Peyer's patch (tissue), 4 donors: Measurements from ENCODE around the gene SERPINF2. TPM values are rescaled to one million over a fixed set of nuclear protein-coding genes. Genes with fewer than 3 reads are reported as not detected.
"Not testable (repeated sequence)": the region's sequence is repeated elsewhere in the genome, so short reads cannot be mapped to it uniquely, and the experiment has no call there.

Experiments
- DNase-seq, 3 donors: peaks; one replicate each; pipeline ENCODE4 v3.0.0-alpha.2; 2017 to 2019
- H3K27ac ChIP-seq, 4 donors: fragments of 200-600 bp; sonication (generic); one replicate each; pipeline ENCODE4 v1.5.1; 2016 to 2019
- H3K27me3 ChIP-seq, 2 donors: fragments of 200-600 bp; sonication (generic); one replicate each; pipeline ENCODE4 v1.5.1; 2019
- H3K36me3 ChIP-seq, 3 donors: fragments of 200-600 bp; sonication (generic); one replicate each; pipeline ENCODE4 v1.5.1; 2016 to 2019
- H3K4me1 ChIP-seq, 4 donors: fragments of 200-600 bp; sonication (generic); one replicate each; pipeline ENCODE4 v1.5.1; 2016 to 2019
- H3K4me3 ChIP-seq, 4 donors: fragments of 200-600 bp; sonication (generic); 1 replicate in 3 of 4; 2 replicates in 1 of 4; pipeline ENCODE4 v1.5.1; 2016 to 2019; ENCODE audit warnings: mild to moderate bottlenecking in 1 of 4
- H3K9me3 ChIP-seq, 4 donors: fragments of 200-600 bp; sonication (generic); one replicate each; pipeline ENCODE4 v1.5.1; 2016 to 2019; ENCODE audit warnings: mild to moderate bottlenecking in 1 of 4
- POLR2A ChIP-seq, 2 donors: fragments of 450-650 bp; IDR thresholded peaks; one replicate each; pipeline ENCODE4 v1.5.1; 2017; ENCODE audit warnings: antibody characterized with exemption in 2 of 2, mild to moderate bottlenecking in 2 of 2, moderate library complexity in 2 of 2
- total RNA-seq, 4 donors: library from RNA; depleted of rRNA; stranded (reverse); fragments of >200 nt; gene quantifications; one replicate each; pipeline ENCODE4 v1.1.0, GENCODE V29; 2016
- TF ChIP-seq, protein P1 (sequence below), 6 experiments: fragments of 450-650 bp in 4 of 6; fragments of 200-600 bp in 2 of 6; sonication (generic) in 1 of 6; IDR thresholded peaks; one replicate each; pipeline ENCODE4 v1.5.1; 2017 to 2019; ENCODE audit warnings: antibody characterized with exemption in 6 of 6, mild to moderate bottlenecking in 3 of 6, moderate library complexity in 1 of 6

The SERPINF2 gene
- total RNA-seq, 4 donors from 2014 or later: 4.0 to 9.6 (median 5.6) TPM

GRCh38 chr17:1792495-1793446 lies 50.1 kb downstream of the SERPINF2 start:
- peak in 1 of 3 donors; percentile 10 for DNase-seq
- Histone ChIP-seq H3K4me3 (no peak overlapping the region), H3K36me3 (no peaks in the 10 kb centered on the region), H3K27me3 (no peaks in the 10 kb centered on the region), H3K4me1 (no peaks in the 10 kb centered on the region), H3K27ac (no peak overlapping the region), H3K9me3 (no peaks in the 10 kb centered on the region)
- TF ChIP-seq POLR2A (IDR thresholded peaks at IDR 0.05): no peak
- TF ChIP-seq, protein P1, sequence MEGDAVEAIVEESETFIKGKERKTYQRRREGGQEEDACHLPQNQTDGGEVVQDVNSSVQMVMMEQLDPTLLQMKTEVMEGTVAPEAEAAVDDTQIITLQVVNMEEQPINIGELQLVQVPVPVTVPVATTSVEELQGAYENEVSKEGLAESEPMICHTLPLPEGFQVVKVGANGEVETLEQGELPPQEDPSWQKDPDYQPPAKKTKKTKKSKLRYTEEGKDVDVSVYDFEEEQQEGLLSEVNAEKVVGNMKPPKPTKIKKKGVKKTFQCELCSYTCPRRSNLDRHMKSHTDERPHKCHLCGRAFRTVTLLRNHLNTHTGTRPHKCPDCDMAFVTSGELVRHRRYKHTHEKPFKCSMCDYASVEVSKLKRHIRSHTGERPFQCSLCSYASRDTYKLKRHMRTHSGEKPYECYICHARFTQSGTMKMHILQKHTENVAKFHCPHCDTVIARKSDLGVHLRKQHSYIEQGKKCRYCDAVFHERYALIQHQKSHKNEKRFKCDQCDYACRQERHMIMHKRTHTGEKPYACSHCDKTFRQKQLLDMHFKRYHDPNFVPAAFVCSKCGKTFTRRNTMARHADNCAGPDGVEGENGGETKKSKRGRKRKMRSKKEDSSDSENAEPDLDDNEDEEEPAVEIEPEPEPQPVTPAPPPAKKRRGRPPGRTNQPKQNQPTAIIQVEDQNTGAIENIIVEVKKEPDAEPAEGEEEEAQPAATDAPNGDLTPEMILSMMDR (IDR thresholded peaks at IDR 0.05): no peak

DNA sequence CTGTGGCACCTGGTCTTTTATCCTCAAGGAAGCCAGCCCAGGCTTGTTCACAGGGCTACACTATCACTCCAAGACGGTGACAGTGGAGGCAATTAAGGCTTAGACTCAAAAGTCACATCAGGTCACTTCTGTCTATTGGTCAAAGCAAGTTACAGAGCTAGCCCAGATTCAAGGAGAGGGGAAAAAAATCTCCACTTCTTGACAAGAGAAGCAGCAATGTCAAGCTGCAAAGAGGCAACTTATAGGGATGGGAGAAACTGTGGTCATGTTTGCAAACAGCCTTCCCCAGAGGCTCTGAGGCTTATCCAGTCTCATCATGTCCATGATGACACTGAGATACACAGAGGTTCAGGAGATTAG lies 50.8 kb downstream of the SERPINF2 start:
- Histone ChIP-seq H3K9me3 (no peaks in the 10 kb centered on the region), H3K4me1 (no peaks in the 10 kb centered on the region), H3K27me3 (no peaks in the 10 kb centered on the region), H3K36me3 (no peaks in the 10 kb centered on the region), H3K4me3 (no peak overlapping the region), H3K27ac (no peak overlapping the region)
- peak in 1 of 3 donors; percentile 42 for DNase-seq
- TF ChIP-seq, protein P1 (IDR thresholded peaks at IDR 0.05): no peak
- no peak for TF ChIP-seq POLR2A (IDR thresholded peaks at IDR 0.05)

- Histone ChIP-seq H3K27me3 (no peaks in the 10 kb centered on the region), H3K4me1 (no peaks in the 10 kb centered on the region), H3K4me3 (no peak overlapping the region), H3K36me3 (peaks cover 0 to 23% (median 0%) of the 10 kb centered on the region in 3 donors), H3K9me3 (no peaks in the 10 kb centered on the region), H3K27ac (peak overlapping the region in 1 of 4 donors; percentile 2)
- DNase-seq: peak in 1 of 3 donors; percentile 28
- no peak for TF ChIP-seq POLR2A (IDR thresholded peaks at IDR 0.05)
- TF ChIP-seq, protein P1 (IDR thresholded peaks at IDR 0.05): no peak
Observed at GRCh38 chr17:1796800-1797199, 54.1 kb downstream of the SERPINF2 start.

- no peaks in the 10 kb centered on the region for H3K4me1 ChIP-seq
- no peak overlapping the region for H3K27ac ChIP-seq
- DNase-seq: no peak
- H3K9me3 ChIP-seq: no peaks in the 10 kb centered on the region
- no peak overlapping the region for H3K4me3 ChIP-seq
- no peaks in the 10 kb centered on the region for H3K27me3 ChIP-seq
- no peak for TF ChIP-seq POLR2A (IDR thresholded peaks at IDR 0.05)
- TF ChIP-seq, protein P1 (IDR thresholded peaks at IDR 0.05): no peak
- peaks cover 0 to 28% (median 0%) of the 10 kb centered on the region in 3 donors for H3K36me3 ChIP-seq
Observed at GRCh38 chr17:1797323-1797722, 54.7 kb downstream of the SERPINF2 start.

GRCh38 chr17:1797846-1798245 lies 55.2 kb downstream of the SERPINF2 start:
- Histone ChIP-seq H3K36me3 (peaks cover 0 to 29% (median 0%) of the 10 kb centered on the region in 3 donors), H3K27ac (peak overlapping the region in 1 of 4 donors; percentile 10)
- H3K4me1 ChIP-seq, H3K9me3 ChIP-seq, H3K27me3 ChIP-seq, H3K4me3 ChIP-seq: not testable (repeated sequence)
- DNase-seq: peak in 1 of 3 donors; percentile 45

- Histone ChIP-seq H3K9me3 (no peaks in the 10 kb centered on the region), H3K36me3 (peaks cover 0 to 46% (median 0%) of the 10 kb centered on the region in 3 donors)
- DNase-seq: peak in 1 of 3 donors; percentile 23
Observed at GRCh38 chr17:1800240-1800639, 57.6 kb downstream of the SERPINF2 start.

More at GRCh38 chr17:1800240-1800639, 57.6 kb downstream of the SERPINF2 start:
- TF ChIP-seq, protein P1 (IDR thresholded peaks at IDR 0.05): no peak
- no peak for TF ChIP-seq POLR2A (IDR thresholded peaks at IDR 0.05)
- Histone ChIP-seq H3K4me1 (no peaks in the 10 kb centered on the region), H3K27me3 (no peaks in the 10 kb centered on the region), H3K4me3 (no peak overlapping the region), H3K27ac (no peak overlapping the region)
